ENCODE results near the gene HMG20A.

DNA sequence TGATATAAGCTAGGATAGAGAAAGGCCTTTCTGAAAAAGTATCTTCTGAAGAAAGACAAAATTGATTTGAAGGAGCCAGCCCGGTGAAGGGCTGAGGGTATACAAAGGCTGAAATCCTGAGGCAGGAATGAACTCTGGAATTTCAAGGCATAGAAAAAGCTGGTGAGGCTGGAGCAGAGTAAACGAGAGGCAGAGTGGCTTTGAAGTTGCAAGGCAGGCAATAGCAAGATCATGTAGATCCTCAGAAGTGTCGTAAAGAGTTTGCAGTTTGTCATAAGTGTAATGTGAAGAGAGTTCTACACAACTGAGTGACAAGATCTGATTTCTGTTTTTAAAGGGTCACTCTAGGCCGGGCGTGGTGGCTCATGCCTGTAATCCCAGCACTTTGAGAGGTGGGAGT, 69.0 kb downstream of the HMG20A start:
- TF ChIP-seq POLR2AphosphoS5 (IDR thresholded peaks at IDR 0.05; ENCODE audit: low read depth, low read length) (no peak), TAF1 (IDR thresholded peaks at IDR 0.05; ENCODE audit: borderline replicate concordance, insufficient read depth, low read length) (no peak), SIN3A (IDR thresholded peaks at IDR 0.05; ENCODE audit: borderline replicate concordance, insufficient read depth, low read length) (no peak), FOXP2 (optimal IDR thresholded peaks at IDR 0.05; ENCODE audit: borderline replicate concordance, extremely low read depth, extremely low read length, insufficient read depth) (no peak)
- TF ChIP-seq, protein P1, sequence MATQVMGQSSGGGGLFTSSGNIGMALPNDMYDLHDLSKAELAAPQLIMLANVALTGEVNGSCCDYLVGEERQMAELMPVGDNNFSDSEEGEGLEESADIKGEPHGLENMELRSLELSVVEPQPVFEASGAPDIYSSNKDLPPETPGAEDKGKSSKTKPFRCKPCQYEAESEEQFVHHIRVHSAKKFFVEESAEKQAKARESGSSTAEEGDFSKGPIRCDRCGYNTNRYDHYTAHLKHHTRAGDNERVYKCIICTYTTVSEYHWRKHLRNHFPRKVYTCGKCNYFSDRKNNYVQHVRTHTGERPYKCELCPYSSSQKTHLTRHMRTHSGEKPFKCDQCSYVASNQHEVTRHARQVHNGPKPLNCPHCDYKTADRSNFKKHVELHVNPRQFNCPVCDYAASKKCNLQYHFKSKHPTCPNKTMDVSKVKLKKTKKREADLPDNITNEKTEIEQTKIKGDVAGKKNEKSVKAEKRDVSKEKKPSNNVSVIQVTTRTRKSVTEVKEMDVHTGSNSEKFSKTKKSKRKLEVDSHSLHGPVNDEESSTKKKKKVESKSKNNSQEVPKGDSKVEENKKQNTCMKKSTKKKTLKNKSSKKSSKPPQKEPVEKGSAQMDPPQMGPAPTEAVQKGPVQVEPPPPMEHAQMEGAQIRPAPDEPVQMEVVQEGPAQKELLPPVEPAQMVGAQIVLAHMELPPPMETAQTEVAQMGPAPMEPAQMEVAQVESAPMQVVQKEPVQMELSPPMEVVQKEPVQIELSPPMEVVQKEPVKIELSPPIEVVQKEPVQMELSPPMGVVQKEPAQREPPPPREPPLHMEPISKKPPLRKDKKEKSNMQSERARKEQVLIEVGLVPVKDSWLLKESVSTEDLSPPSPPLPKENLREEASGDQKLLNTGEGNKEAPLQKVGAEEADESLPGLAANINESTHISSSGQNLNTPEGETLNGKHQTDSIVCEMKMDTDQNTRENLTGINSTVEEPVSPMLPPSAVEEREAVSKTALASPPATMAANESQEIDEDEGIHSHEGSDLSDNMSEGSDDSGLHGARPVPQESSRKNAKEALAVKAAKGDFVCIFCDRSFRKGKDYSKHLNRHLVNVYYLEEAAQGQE (IDR thresholded peaks at IDR 0.05; ENCODE audit: insufficient read depth in 1 of 2, low read depth in 2 of 2, low read length in 2 of 2) = no peak
